HG02981 (cell line): ENCODE data around the gene FKBP1C.
"Not testable (repeated sequence)": the region's sequence is repeated elsewhere in the genome, so short reads cannot be mapped to it uniquely, and the experiment has no call there.

Source experiments
- ATAC-seq: cut with Tn5 transposase; IDR thresholded peaks from one replicate; pipeline ENCODE4 v1.9.1; 2021; ENCODE audit warnings: mild to moderate bottlenecking, moderate library complexity; ENCODE audit not compliant: unreplicated experiment

FKBP1C gene

DNA sequence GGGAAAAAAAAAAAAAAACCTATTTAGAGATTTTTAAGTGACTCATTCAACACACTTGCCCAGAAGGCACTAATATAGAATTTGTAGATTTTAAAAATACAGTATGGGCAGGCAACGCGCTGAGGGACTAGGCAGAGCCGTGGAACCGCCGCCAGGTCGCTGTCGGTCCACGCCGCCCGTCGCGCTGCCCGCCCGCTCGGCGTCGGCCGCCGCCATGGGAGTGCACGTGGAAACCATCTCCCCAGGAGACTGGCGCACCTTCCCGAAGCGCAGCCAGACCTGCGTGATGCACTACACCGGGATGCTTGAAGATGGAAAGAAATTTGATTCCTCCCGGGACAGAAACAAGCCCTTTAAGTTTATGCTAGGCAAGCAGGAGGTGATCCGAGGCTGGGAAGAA is at the start of gene FKBP1C:
TSS of gene FKBP1C (plus strand) at position 127 of the 400 bp plus-strand sequence.
- not testable (repeated sequence) for ATAC-seq

DNA sequence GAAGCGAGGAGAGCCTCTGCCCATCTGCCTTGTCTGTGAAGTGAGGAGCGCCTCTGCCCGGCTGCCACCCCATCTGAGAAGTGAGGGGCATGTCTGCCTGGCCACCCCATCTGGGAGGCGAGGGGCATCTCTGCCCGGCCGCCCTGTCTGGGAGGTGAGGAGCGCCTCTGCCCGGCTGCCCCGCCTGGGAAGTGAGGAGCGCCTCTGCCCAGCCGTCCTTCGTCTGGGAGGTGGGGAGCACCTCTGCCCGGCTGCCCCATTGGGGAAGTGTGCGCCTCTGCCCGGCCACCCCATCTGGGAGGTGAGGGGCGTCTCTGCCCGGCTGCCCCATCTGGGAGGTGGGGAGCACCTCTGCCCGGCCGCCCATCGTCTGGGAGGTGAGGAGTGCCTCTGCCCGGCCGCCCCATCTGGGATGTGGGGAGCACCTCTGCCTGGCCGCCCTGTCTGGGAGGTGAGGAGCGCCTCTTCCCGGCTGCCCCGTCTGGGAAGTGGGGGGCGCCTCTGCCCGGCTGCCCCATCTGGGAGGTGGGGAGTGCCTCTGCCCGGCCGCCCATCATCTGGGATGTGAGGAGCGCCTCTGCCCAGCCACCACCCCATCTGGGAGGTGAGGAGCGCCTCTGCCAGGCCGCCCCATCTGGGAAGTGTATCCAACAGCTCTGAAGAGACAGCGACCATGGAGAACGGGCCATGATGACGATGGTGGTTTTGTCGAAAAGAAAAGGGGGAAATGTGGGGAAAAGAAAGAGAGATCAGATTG is 47.0 kb upstream of the FKBP1C start:
- ATAC-seq, result not testable (repeated sequence)

DNA sequence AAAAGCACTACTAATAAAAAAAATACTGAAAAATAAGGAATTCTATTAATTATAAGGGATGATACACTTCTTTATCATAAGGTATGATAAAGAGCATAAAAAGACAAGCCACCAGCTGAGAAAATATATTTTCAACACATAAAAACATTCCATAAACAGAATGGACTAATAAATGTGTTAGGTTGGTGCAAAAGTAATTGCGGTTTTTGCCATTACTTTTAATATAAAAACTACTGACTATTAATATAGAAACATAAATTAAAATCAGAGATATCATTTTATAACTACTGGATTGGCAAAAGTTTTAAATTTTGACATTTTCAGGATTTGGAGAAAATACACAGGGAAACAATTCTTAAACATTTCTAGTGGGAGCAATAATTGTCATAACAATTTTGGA is 37.1 kb upstream of the FKBP1C start:
- no peak for ATAC-seq

DNA sequence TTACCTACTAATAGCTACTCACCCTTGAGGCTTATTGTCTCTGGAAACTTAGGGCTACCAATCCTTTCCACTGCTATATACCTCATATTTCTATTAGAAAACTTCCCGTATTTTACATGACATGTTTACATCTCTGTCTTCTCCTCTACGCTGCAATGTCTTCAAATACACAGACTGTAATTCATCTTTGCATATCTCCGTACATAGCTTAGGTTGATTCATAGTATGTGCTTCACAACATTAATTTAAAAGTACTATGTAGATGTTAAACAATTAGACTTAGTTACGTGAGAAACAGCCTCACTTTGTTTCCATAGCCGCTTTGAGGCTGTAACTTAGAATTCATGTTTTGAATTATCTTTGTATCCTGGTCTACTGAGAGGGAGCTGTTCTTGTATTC is 35.1 kb upstream of the FKBP1C start:
- no peak for ATAC-seq

DNA sequence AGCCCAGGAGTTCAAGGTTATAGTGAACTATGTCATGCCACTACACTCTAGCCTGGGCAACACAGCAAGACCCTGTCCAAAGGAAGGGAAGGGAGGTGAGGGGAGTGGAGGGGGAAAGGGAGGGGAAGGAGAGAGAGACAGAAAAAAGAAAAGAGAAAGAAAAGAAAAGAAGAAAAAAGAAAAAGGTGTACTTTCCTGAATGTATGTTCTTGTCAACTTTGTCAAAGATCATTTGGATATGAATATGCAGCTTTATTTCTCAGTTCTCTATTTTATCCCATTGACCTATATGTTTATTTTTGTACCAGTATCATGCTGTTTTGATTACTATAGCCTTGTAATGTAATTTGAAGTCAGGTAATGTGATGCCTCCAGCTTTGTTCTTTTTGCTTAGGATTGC is 30.9 kb upstream of the FKBP1C start:
- no peak for ATAC-seq

DNA sequence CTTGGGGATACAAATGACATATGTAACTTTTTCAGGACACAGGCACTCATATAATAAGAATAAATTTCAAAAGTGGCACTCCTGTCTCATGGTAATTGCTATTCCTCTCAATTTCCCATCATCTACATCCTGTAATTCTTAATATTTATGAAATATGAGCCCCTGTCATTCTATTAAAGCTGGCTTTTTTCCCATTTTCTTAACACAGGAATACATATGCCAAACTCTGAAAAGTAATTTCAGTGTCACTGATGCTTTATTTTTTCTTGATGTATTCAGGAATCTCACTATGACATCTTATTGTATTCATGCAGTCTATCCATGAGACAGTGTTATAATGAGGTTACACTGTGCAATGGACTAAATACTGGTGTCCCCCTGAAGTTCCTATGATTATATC is 24.3 kb upstream of the FKBP1C start:
- no peak for ATAC-seq

DNA sequence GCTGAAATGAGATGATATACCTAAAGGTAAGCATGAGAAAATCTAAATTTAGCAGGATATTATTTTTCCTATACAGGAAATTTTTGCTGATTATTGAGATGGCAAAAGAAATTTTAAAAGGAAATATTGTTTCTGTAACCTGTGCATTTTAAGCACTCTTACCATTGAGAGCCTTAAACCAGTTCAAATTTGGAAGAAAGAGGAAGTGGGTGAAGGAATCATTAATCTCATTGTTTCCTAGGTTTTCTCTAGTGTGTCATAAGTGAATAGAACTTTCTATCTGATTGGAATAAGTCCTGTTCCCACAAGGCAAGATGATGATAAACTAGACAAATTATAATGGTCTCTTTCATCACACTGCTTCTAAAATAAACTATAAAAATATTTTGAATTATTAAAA is 22.4 kb upstream of the FKBP1C start:
- ATAC-seq, result no peak

DNA sequence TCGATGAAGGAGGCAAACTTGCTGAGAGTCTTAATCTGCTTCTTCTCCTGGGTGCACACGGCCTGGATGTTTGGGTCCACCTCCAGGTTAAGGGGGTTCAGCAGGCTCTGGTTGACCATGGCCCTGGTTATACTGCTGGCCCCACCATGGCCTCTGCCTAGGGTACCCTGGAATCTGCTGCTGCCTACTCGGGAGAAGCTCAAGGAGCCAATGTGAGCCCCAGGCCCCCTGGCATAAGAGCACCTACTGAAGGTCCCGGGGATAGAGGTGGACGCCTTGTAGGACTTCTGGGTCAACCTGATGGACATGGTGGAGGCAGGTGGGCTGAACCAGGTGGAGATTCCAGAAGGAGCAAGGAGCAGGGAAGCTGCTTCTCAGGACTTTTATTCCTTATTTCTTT is 17.9 kb upstream of the FKBP1C start:
- ATAC-seq, result no peak

DNA sequence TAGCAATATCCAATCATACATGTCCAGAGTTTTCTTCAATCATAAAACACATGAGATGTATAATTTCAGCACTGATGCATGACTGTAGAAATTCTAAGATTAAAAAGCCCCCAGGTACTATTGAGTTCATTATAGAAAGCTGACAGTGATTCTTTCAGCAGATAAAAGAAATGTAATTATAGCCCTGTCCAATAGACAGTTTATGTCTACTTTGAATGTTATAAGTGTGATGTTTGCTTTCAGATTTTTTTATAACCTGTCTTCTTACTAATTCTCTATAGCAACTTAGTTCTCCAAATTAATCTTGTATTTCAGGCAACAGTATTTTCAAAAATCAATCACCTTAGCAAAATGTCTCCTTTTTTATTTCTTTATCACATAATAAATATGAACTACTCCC is 13.5 kb upstream of the FKBP1C start:
- no peak for ATAC-seq

DNA sequence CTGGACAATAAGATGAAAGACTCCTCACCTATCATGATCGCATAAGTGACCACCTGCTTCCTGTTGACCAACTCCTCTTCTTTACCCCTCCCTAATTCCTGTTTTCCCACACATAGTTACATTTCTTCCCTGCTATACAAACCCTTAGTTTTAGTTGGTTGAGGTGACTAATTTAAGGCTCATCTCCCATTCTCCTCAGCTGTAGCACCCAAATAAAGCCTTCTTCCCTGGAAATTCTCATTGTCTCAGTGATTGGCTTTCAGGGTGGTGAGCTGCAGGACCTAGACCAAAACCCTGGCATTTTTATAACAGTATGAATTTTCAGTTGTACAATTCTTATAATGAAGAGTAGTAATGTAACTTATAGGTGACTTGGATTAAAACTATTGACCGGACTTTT is 2.1 kb downstream of the FKBP1C start:
- no peak for ATAC-seq

DNA sequence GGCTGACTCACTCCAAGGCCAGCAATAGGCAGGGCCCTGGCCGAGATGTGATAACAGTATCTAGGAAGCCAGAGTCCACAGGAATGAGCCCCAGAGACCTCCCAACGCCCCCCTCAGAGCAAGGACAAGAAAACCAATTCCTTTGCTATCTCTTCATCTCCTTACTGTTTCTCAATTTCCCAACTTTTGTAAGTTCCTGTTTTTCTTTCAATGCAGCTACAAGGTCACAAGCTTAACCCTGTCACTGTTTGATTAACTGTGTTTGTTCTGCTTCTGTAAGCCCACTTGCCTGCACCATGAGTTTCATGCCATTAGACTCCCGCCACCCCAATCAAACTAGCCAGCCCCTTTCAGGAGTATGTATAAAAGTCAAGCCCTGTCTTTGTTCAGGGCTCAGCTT is 3.5 kb downstream of the FKBP1C start:
- no peak for ATAC-seq

DNA sequence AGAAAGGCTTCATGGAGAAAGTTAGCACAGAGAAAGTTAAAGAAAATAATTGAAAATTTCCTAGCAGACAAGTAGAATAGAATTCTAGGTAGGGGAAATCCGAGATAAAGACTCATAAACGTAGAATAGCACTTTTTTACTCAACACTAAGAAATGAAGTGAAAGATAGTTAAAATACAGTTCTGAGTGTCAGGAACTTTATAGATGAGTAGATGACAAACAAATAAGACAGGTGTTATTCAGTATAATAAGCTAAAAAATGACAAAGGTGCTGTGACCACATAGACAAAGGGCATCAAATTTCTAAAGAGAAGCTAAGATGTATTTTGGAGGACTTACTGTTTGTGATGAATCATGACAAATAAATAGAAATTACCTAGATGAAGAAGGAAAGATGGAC is 12.9 kb downstream of the FKBP1C start:
- ATAC-seq, result no peak

DNA sequence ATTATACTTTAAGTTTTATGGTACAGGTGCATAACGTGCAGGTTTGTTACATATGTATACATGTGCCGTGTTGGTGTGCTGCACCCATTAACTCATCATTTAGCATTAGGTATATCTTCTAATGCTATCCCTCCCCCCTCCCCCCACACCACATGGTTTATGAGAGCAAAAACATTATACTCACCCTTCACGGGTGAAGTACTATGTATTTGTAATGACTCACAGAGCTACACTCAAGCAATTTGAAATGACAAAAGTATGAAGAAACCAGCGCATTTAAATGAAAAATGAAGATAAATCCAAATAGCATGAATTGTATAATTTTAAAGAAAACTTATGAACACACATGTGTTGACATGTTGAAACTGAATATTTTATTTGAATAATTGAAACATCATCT is 14.7 kb downstream of the FKBP1C start:
- ATAC-seq, result not testable (repeated sequence)

DNA sequence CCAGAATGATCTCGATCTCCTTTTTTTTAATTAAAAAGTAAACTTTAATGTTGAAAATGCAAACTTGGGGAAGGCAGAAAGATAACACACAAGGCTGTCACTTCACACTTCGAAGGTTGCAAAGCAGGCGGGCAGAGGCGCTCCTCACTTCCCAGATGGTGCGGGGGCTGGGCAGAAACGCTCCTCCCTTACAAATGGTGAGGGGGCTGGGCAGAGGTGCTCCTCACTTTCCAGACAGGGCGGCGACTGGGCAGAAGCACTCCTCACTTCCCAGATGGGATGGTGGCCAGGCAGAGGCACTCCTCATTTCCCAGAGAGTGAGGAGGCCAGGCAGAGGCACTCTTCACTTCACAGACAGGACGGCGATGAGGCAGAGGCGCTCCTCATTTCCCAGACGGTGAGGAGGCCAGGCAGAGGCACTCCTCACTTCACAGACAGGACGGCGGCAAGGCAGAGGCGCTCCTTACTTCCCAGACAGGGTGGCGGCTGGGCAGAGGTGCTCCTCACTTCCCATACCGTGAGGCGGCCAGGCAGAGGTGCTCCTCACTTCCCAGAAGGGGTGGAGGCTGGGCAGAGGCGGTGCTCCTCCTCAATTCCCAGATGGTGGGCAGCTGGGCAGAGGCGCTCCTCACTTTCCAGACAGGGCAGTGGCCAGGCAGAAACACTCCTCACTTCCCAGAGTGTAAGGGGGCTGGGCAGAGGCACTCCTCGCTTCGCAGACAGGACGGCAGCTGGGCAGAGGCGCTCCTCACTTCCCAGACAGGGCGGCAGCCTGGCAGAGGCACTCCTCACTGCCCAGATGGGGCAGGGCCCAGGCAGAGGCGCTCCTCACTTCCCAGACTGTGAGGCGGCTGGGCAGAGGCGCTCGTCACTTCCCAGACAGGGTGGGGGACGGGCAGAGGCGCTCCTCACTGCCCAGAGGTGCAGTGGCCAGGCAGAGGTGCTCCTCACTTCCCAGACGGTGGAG is 16.9 kb downstream of the FKBP1C start:
- not testable (repeated sequence) for ATAC-seq

DNA sequence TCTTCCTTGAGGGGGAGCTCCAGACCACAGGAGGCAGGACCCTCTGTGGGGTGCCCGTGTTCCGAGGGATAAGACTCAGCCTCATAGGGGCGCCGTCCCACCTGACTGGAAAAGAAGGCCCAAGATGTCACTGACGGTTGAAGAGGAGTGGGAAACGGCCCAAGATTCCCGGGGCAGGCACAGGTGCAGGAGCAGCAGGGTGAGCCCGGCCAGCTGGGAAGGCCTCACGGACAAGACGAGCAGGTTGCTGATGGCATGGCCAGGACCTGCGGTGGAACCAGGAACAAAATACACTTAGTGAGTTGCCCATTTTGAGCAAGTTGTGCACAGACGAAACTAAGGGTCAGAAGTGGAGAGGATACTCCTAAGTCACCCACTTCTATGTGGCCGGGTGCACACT is 18.8 kb downstream of the FKBP1C start:
- ATAC-seq, result not testable (repeated sequence)

DNA sequence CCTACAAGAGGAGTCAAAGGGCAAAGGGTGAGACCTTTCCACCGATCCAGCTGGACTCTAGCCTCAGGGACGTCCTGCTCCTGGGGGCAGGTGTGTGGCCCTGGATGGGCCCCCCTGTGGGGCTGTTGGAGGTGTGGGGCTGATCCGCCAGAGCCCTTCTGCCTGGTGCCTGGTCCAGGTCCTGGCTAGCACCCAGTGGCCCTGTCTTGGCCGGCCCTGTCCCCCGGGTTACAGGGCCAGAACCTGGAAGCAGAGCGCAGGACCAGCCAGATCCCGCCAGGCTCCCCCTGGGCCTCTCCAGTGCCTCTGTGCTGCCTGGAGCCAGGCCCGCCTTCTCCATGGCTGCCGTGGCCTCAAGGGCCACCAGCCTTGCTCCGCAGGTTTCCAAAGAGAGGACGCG is 19.2 kb downstream of the FKBP1C start:
- not testable (repeated sequence) for ATAC-seq

DNA sequence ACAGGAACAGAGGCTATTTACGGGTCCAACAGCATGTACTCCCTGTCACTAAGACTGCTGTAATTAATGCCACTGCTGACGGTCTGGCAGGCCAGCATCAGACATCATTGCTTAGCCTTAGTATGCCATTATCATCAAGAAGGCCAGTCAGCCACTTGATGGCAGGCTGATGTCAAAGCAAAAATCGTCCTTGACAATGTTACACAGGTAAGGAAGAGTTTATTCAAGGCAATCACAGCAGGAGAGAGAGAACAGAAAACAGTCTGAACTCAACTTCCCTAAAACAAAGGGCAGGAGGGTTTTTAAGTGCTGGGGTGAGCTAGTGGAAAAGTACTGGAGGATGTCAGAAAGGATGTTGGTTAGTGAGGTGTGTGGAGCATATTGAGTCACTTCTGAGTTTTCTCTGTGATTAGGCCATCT is 25.1 kb downstream of the FKBP1C start:
- ATAC-seq, result no peak

DNA sequence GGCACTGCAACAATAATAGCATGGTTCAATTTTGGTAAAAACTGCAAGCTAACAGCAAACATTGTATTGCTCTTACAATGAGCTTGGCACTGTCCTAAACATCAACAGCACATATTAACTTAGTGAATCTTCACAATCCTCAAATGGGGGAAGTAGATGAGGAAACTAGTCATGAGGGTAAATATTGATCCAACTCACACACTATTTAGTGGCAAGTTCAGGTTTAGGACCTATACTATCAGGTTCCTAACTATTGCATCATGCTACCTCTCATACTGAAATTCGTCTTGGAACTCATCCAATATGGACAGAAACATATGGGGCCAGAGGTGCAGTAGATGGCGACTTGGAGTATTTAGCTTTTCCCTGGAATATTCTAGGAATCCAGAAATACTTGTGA is 34.2 kb downstream of the FKBP1C start:
- ATAC-seq, result no peak

DNA sequence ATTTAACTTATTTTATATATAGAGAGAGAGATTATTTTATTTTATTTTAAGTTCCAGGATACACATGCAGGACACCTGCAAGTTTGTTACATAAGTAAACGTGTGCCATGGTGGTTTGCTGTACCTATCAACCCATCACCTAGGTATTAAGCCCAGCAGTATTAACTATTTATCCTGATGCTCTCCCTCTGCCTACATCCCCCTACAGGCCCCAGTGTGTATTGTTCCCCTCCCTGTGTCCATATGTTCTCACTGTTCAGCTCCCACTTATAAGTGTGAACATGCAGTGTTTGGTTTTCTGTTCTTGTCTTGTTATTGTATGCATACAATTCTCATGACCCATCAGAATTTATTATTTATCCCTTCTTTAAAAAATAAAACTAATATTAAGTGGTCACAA is 34.6 kb downstream of the FKBP1C start:
- peak; percentile 79 for ATAC-seq

DNA sequence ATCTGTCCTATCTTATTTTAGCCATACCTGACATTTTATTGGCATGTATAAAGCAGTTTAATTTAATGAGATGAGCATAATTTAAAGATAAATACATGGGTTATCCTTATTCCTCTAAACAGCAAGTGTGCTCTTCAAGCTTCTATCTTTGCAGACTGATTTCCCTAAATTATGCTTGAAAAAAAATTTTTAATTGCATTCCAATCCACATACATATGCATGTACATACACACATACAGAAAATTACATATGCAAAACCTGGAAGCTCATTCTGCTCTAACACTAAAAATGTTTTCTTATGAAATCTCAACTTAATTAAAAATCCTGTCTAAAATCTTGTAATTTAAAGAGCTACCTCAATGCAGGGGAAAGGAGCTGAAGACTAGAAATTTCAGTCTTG is 35.3 kb downstream of the FKBP1C start:
- ATAC-seq, result no peak

DNA sequence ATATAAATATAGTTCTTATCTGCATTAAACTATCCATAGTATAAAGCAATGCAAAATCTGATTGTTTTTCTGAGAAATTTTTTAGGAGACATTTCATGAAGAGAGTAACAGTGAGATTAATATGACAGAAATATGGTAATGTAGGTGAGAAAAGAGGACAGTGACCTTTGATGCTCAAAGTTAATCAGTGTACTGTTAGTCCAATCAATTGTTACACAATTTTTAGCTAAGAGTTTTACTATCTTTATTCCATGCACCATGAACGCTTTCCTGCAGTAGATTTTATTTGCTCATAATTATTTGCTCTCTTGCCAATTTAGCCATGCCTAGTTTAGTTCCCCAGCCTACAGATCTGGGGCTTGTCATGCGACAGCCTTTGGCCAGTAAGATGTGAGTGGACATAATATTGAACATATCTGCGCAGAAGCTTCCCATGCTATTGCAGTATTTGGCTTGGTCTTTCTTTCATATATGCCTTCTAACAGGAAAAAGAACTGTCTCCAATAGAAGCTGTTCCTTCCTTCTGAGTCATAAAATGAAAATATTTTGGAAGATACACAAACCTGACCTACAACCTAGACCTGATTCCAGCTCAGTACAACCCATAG is 38.7 kb downstream of the FKBP1C start:
- ATAC-seq, result no peak

DNA sequence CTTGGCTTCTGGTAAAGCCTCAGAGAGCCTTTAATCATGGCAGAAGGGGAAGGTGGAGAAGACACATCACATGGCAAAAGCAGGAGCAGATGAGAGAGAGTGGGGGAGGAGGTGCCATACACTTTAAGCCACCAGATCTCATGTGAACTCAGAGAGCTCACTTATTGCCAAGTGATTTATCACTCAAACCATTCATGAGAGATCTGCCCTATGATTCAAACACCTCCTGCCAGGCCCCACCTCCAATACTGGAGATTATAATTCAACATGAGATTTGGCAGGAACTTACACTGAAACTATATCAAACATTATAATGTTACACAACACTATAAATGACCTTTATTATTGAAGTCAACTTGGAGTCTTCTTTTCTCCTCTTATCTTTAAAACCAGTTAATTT is 47.9 kb downstream of the FKBP1C start:
- ATAC-seq, result no peak
